WTC11 (cell line): ENCODE results near the gene C4orf36.

Experiments
- CREB1 ChIP-seq: sonication (generic); formaldehyde crosslinking; IDR thresholded peaks from 2 replicates; pipeline ENCODE4 v1.8.0; 2023; ENCODE audit warnings: mild to moderate bottlenecking, missing genetic modification reagents
- EMX1 ChIP-seq: fragments of 250-450 bp; sonication (Bioruptor Pico); IDR thresholded peaks from 2 replicates; pipeline ENCODE4 v1.8.0; 2021; ENCODE audit warnings: mild to moderate bottlenecking
- JUN ChIP-seq: sonication (generic); formaldehyde crosslinking; IDR thresholded peaks from 2 replicates; pipeline ENCODE4 v1.8.0; 2023; ENCODE audit warnings: mild to moderate bottlenecking, missing genetic modification reagents
- RELA ChIP-seq: sonication (generic); formaldehyde crosslinking; IDR thresholded peaks from 2 replicates; pipeline ENCODE4 v1.8.1; 2022; ENCODE audit warnings: missing genetic modification reagents, mild to moderate bottlenecking, borderline replicate concordance
- USF2 ChIP-seq: sonication (generic); formaldehyde crosslinking; IDR thresholded peaks from 2 replicates; pipeline ENCODE4 v1.8.1; 2023; ENCODE audit warnings: mild to moderate bottlenecking, missing genetic modification reagents, moderate library complexity
- TF ChIP-seq, protein P1 (sequence below): fragments of 200-600 bp; IDR thresholded peaks from 2 replicates; pipeline ENCODE4 v1.8.0; 2022; ENCODE audit warnings: antibody characterized with exemption

- TF ChIP-seq CREB1 (CRISPR knock-in tag) (no peak), USF2 (no peak), RELA (CRISPR knock-in tag) (no peak), EMX1 (CRISPR knock-in tag) (no peak), JUN (CRISPR knock-in tag) (no peak)
- TF ChIP-seq, protein P1, sequence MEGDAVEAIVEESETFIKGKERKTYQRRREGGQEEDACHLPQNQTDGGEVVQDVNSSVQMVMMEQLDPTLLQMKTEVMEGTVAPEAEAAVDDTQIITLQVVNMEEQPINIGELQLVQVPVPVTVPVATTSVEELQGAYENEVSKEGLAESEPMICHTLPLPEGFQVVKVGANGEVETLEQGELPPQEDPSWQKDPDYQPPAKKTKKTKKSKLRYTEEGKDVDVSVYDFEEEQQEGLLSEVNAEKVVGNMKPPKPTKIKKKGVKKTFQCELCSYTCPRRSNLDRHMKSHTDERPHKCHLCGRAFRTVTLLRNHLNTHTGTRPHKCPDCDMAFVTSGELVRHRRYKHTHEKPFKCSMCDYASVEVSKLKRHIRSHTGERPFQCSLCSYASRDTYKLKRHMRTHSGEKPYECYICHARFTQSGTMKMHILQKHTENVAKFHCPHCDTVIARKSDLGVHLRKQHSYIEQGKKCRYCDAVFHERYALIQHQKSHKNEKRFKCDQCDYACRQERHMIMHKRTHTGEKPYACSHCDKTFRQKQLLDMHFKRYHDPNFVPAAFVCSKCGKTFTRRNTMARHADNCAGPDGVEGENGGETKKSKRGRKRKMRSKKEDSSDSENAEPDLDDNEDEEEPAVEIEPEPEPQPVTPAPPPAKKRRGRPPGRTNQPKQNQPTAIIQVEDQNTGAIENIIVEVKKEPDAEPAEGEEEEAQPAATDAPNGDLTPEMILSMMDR: no peak
Measured at GRCh38 chr4:86926435-86927086, 34.3 kb upstream of the C4orf36 start.
